ENCODE results near the gene PTPRR. TPM values are rescaled to one million over a fixed set of nuclear protein-coding genes. Genes with fewer than 3 reads are reported as not detected.

The PTPRR gene
- total RNA-seq, 1 donor from 2014 or later = 1.4 TPM

DNA sequence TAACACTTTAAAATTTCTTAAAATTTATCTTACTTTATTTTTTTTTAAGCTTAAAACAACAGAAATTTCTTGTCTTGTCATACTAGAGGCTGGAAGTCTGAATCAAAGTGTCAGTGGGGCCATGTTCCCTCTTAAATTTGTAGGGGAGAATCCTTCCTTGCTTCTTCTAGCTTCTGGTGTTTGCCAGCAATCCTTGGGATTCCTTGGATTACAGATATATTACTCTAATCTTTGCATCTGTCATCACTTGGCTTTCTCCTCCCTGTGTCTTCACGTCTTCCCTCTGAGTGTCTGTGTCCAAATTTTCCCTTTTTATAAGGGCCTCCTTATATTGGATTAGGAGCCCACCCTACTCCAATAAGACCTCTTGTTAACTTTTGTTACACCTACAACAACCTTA lies 147.7 kb downstream of the PTPRR start:
- Histone ChIP-seq H3K4me3 (ENCODE audit: insufficient read depth, low read depth, low read length) (no peak overlapping the region), H3K4me2 (ENCODE audit: low read length) (no peak overlapping the region), H3K9ac (ENCODE audit: low read length) (no peak overlapping the region), H3K4me1 (ENCODE audit: insufficient read depth, low read length) (no peaks in the 10 kb centered on the region), H3K9me3 (ENCODE audit: insufficient read depth, low read depth, low read length) (no peaks in the 10 kb centered on the region), H4K20me1 (ENCODE audit: insufficient read depth, low read length) (no peaks in the 10 kb centered on the region), H3K27ac (ENCODE audit: low read depth, low read length) (no peak overlapping the region), H3K79me2 (ENCODE audit: insufficient read depth, low read length) (no peaks in the 10 kb centered on the region), H3K27me3 (ENCODE audit: insufficient read depth, low read length) (no peaks in the 10 kb centered on the region), H3K36me3 (ENCODE audit: insufficient read depth, low read length) (no peaks in the 10 kb centered on the region), H2AFZ (ENCODE audit: low read depth, low read length) (no peak overlapping the region)
- Mint-ChIP-seq H3K36me3 (ENCODE audit: low read depth, unreplicated experiment) (no peaks in the 10 kb centered on the region), H3K27ac (ENCODE audit: unreplicated experiment) (no peak overlapping the region), H3K9me3 (ENCODE audit: unreplicated experiment) (no peaks in the 10 kb centered on the region), H3K4me1 (ENCODE audit: low read depth, unreplicated experiment) (peaks cover 7% of the 10 kb centered on the region), H3K27me3 (ENCODE audit: low read depth, unreplicated experiment) (no peaks in the 10 kb centered on the region), H3K4me3 (ENCODE audit: unreplicated experiment) (no peak overlapping the region)
- FAIRE-seq (no peak), DNase-seq (ENCODE audit: low read depth) (no peak)
- TF ChIP-seq, protein P1, sequence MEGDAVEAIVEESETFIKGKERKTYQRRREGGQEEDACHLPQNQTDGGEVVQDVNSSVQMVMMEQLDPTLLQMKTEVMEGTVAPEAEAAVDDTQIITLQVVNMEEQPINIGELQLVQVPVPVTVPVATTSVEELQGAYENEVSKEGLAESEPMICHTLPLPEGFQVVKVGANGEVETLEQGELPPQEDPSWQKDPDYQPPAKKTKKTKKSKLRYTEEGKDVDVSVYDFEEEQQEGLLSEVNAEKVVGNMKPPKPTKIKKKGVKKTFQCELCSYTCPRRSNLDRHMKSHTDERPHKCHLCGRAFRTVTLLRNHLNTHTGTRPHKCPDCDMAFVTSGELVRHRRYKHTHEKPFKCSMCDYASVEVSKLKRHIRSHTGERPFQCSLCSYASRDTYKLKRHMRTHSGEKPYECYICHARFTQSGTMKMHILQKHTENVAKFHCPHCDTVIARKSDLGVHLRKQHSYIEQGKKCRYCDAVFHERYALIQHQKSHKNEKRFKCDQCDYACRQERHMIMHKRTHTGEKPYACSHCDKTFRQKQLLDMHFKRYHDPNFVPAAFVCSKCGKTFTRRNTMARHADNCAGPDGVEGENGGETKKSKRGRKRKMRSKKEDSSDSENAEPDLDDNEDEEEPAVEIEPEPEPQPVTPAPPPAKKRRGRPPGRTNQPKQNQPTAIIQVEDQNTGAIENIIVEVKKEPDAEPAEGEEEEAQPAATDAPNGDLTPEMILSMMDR (IDR thresholded peaks at IDR 0.05; ENCODE audit: insufficient read depth, low read depth, low read length) = no peak
- no peak for TF ChIP-seq EZH2 (IDR thresholded peaks at IDR 0.05; ENCODE audit: insufficient read depth, low read length)

DNA sequence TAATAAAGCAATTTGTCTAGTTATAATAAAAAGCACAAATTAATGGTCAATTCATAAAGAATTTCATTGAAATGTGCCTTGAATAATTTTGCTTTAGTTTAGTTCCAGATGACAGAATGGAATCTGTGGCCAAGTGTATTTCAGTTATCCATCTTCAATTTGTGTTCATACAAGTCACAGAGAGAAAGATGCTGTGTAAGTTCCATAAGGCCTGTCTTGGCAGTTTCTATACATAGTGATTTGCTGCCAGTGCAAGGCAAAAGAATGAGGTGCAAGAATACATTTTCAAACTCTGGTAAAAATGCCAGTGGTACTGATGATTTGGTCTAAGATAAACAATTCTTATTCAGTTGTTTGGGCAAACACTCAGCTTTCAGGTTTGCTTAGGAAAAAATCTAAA lies 149.0 kb downstream of the PTPRR start:
- H3K27me3 ChIP-seq (ENCODE audit: insufficient read depth, low read length) = no peaks in the 10 kb centered on the region
- TF ChIP-seq, protein P1 (IDR thresholded peaks at IDR 0.05; ENCODE audit: insufficient read depth, low read depth, low read length) = no peak
- no peak for TF ChIP-seq EZH2 (IDR thresholded peaks at IDR 0.05; ENCODE audit: insufficient read depth, low read length)
- H3K27me3 Mint-ChIP-seq (ENCODE audit: low read depth, unreplicated experiment) = no peaks in the 10 kb centered on the region
- H3K27ac ChIP-seq (ENCODE audit: low read depth, low read length) = no peak overlapping the region
- H4K20me1 ChIP-seq (ENCODE audit: insufficient read depth, low read length) = no peaks in the 10 kb centered on the region
- H3K36me3 ChIP-seq (ENCODE audit: insufficient read depth, low read length) = no peaks in the 10 kb centered on the region
- no peak overlapping the region for H3K27ac Mint-ChIP-seq (ENCODE audit: unreplicated experiment)
- no peaks in the 10 kb centered on the region for H3K36me3 Mint-ChIP-seq (ENCODE audit: low read depth, unreplicated experiment)
- no peak overlapping the region for H3K9ac ChIP-seq (ENCODE audit: low read length)
- H3K4me1 Mint-ChIP-seq (ENCODE audit: low read depth, unreplicated experiment) = peaks cover 7% of the 10 kb centered on the region
- H3K9me3 Mint-ChIP-seq (ENCODE audit: unreplicated experiment) = peaks cover 5% of the 10 kb centered on the region
- no peak overlapping the region for H3K4me3 ChIP-seq (ENCODE audit: insufficient read depth, low read depth, low read length)
- H2AFZ ChIP-seq (ENCODE audit: low read depth, low read length) = no peak overlapping the region
- H3K4me3 Mint-ChIP-seq (ENCODE audit: unreplicated experiment) = no peak overlapping the region
- H3K79me2 ChIP-seq (ENCODE audit: insufficient read depth, low read length) = no peaks in the 10 kb centered on the region
- no peak for DNase-seq (ENCODE audit: low read depth)
- H3K4me2 ChIP-seq (ENCODE audit: low read length) = no peak overlapping the region
- H3K9me3 ChIP-seq (ENCODE audit: insufficient read depth, low read depth, low read length) = no peaks in the 10 kb centered on the region
- no peaks in the 10 kb centered on the region for H3K4me1 ChIP-seq (ENCODE audit: insufficient read depth, low read length)
- FAIRE-seq = no peak

DNA sequence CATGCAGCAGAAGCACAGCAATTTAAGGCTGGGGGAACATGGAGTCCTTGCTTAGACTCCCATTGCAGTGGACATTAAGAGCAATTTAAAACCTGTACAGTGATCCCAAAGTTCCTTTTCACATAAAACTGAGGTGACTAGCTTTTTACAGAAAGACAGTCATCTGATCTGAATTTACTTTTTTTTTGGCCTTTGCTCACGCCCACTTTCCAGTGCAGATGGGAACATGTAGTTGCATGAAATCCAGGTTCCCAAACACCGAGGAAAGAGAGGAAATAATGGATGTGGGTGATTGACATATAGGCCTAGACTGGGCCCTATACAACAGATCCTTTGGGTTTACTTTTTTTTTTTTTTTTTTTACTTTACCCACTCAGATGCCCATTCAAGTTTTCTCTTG lies 156.9 kb downstream of the PTPRR start:
- Mint-ChIP-seq H3K4me1 (ENCODE audit: low read depth, unreplicated experiment) (no peaks in the 10 kb centered on the region), H3K36me3 (ENCODE audit: low read depth, unreplicated experiment) (no peaks in the 10 kb centered on the region), H3K27ac (ENCODE audit: unreplicated experiment) (no peak overlapping the region), H3K4me3 (ENCODE audit: unreplicated experiment) (no peak overlapping the region), H3K27me3 (ENCODE audit: low read depth, unreplicated experiment) (no peaks in the 10 kb centered on the region), H3K9me3 (ENCODE audit: unreplicated experiment) (peaks cover 7% of the 10 kb centered on the region)
- Histone ChIP-seq H2AFZ (ENCODE audit: low read depth, low read length) (no peak overlapping the region), H3K36me3 (ENCODE audit: insufficient read depth, low read length) (no peaks in the 10 kb centered on the region), H3K4me1 (ENCODE audit: insufficient read depth, low read length) (no peaks in the 10 kb centered on the region), H4K20me1 (ENCODE audit: insufficient read depth, low read length) (no peaks in the 10 kb centered on the region), H3K79me2 (ENCODE audit: insufficient read depth, low read length) (no peaks in the 10 kb centered on the region), H3K27me3 (ENCODE audit: insufficient read depth, low read length) (no peaks in the 10 kb centered on the region), H3K9me3 (ENCODE audit: insufficient read depth, low read depth, low read length) (no peaks in the 10 kb centered on the region), H3K27ac (ENCODE audit: low read depth, low read length) (no peak overlapping the region), H3K9ac (ENCODE audit: low read length) (no peak overlapping the region), H3K4me2 (ENCODE audit: low read length) (no peak overlapping the region), H3K4me3 (ENCODE audit: insufficient read depth, low read depth, low read length) (no peak overlapping the region)
- DNase-seq (ENCODE audit: low read depth) = no peak
- TF ChIP-seq, protein P1 (IDR thresholded peaks at IDR 0.05; ENCODE audit: insufficient read depth, low read depth, low read length) = no peak
- no peak for TF ChIP-seq EZH2 (IDR thresholded peaks at IDR 0.05; ENCODE audit: insufficient read depth, low read length)
- FAIRE-seq = no peak
